Lower lobe of right lung (tissue), 2 donors: Measurements from ENCODE around the gene IFT81. TPM values are rescaled to one million over a fixed set of nuclear protein-coding genes. Genes with fewer than 3 reads are reported as not detected.
A peak's percentile ranks its signal among the peaks of the same experiment; 100 is the strongest.

ENCODE experiments used
- ATAC-seq, 2 donors: fragments of 200-7000 bp; cut with Tn5 transposase; one replicate each; pipeline ENCODE4 v1.9.1; 2020 to 2022; ENCODE audit warnings: mild to moderate bottlenecking in 2 of 2, moderate library complexity in 2 of 2
- DNase-seq: peaks from one replicate; pipeline ENCODE4 v3.0.0-alpha.2; 2020
- H3K27ac ChIP-seq: fragments of 200-600 bp; one replicate; pipeline ENCODE4 v1.8.0; 2022
- H3K27me3 ChIP-seq: fragments of 200-600 bp; one replicate; pipeline ENCODE4 v1.8.0; 2022; ENCODE audit warnings: low read depth
- H3K36me3 ChIP-seq: fragments of 200-600 bp; one replicate; pipeline ENCODE4 v1.8.0; 2022; ENCODE audit warnings: mild to moderate bottlenecking
- H3K4me1 ChIP-seq: fragments of 200-600 bp; one replicate; pipeline ENCODE4 v1.8.0; 2022
- H3K4me3 ChIP-seq: fragments of 200-600 bp; one replicate; pipeline ENCODE4 v1.8.0; 2022; ENCODE audit warnings: mild to moderate bottlenecking
- H3K9me3 ChIP-seq: fragments of 200-600 bp; one replicate; pipeline ENCODE4 v1.8.0; 2022
- intact Hi-C: fragments of 100-400 bp; cut with DNase I; formaldehyde crosslinking; loops from one replicate; pipeline ENCODE4 v1.11.0; 2022
- total RNA-seq: library from RNA; stranded (reverse); fragmentation: NEBNext Ultra II Directional; extraction: Animal tissue kit (Norgen Biotek cat#: 25700); gene quantifications from one replicate; pipeline ENCODE4 v1.2.1, GENCODE V29; 2021
- TF ChIP-seq, protein P1 (sequence below): fragments of 200-600 bp; IDR thresholded peaks from one replicate; pipeline ENCODE4 v1.8.0; 2022; ENCODE audit warnings: antibody characterized with exemption, mild to moderate bottlenecking
- donor health status: DM: no; HTN: yes; CAD: no; lungs with severe emphysema.

The IFT81 gene
- total RNA-seq, 1 donor from 2014 or later, result 12.5 TPM

GRCh38 chr12:110105986-110106385, 18.2 kb upstream of the IFT81 start:
- TF ChIP-seq, protein P1, sequence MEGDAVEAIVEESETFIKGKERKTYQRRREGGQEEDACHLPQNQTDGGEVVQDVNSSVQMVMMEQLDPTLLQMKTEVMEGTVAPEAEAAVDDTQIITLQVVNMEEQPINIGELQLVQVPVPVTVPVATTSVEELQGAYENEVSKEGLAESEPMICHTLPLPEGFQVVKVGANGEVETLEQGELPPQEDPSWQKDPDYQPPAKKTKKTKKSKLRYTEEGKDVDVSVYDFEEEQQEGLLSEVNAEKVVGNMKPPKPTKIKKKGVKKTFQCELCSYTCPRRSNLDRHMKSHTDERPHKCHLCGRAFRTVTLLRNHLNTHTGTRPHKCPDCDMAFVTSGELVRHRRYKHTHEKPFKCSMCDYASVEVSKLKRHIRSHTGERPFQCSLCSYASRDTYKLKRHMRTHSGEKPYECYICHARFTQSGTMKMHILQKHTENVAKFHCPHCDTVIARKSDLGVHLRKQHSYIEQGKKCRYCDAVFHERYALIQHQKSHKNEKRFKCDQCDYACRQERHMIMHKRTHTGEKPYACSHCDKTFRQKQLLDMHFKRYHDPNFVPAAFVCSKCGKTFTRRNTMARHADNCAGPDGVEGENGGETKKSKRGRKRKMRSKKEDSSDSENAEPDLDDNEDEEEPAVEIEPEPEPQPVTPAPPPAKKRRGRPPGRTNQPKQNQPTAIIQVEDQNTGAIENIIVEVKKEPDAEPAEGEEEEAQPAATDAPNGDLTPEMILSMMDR, result no peak
- Histone ChIP-seq H3K4me1 (peaks cover 29% of the 10 kb centered on the region), H3K27ac (no peak overlapping the region), H3K36me3 (no peaks in the 10 kb centered on the region), H3K27me3 (no peaks in the 10 kb centered on the region), H3K4me3 (no peak overlapping the region), H3K9me3 (no peaks in the 10 kb centered on the region)
- DNase-seq, result no peak
- intact Hi-C loops, result no loop called here
- no peak for ATAC-seq

- DNase-seq (no peak), ATAC-seq (no peak)
- Histone ChIP-seq H3K9me3 (no peaks in the 10 kb centered on the region), H3K36me3 (no peaks in the 10 kb centered on the region), H3K27ac (peak overlapping the region; percentile 75), H3K4me3 (no peak overlapping the region), H3K4me1 (peaks cover 38% of the 10 kb centered on the region), H3K27me3 (no peaks in the 10 kb centered on the region)
- intact Hi-C loops, result no loop called here
- TF ChIP-seq, protein P1, result no peak
These were observed 16.5 kb upstream of the IFT81 start for GRCh38 chr12:110107369-110108281.

DNA sequence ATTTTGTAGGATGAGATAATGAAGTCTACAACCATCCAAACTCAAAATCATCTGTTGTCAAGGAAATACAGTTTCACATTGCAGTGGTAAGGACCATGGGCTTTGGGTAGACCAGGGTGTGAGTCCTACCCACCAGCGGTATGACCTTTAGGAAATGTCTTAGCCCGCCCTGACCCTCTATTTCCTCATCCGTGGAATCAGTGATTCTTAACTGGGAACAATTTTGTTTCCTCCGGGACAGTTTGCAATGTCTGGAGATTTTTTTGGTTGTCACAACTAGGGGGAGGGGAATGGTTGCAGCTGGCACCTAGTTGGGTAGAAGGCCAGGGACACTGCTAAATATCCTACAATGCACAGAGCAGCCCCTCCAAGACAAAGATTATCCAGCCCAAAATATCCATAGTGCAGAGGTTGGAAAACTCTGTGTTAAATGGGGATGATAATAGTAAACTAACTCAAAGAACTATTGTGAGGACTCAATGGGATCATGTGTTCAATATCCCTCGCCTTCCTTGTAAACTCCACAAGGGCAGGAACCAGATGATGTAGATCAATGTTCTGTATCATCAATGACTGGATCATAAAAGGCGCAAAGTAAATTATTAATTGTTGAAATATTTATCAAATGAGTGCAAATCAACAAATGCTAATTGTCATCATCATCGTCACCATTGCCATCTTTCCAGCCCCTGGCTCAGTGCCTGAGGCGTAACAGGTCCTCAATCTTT, 15.7 kb upstream of the IFT81 start:
- intact Hi-C loops, result no loop called here
- ATAC-seq (peak in 1 of 2 donors; percentile 6), DNase-seq (no peak)
- TF ChIP-seq, protein P1, result no peak
- H3K27ac ChIP-seq, result peak overlapping the region; percentile 75
- no peaks in the 10 kb centered on the region for H3K36me3 ChIP-seq
- no peaks in the 10 kb centered on the region for H3K27me3 ChIP-seq
- H3K4me1 ChIP-seq, result peaks cover 38% of the 10 kb centered on the region
- no peaks in the 10 kb centered on the region for H3K9me3 ChIP-seq
- no peak overlapping the region for H3K4me3 ChIP-seq

DNA sequence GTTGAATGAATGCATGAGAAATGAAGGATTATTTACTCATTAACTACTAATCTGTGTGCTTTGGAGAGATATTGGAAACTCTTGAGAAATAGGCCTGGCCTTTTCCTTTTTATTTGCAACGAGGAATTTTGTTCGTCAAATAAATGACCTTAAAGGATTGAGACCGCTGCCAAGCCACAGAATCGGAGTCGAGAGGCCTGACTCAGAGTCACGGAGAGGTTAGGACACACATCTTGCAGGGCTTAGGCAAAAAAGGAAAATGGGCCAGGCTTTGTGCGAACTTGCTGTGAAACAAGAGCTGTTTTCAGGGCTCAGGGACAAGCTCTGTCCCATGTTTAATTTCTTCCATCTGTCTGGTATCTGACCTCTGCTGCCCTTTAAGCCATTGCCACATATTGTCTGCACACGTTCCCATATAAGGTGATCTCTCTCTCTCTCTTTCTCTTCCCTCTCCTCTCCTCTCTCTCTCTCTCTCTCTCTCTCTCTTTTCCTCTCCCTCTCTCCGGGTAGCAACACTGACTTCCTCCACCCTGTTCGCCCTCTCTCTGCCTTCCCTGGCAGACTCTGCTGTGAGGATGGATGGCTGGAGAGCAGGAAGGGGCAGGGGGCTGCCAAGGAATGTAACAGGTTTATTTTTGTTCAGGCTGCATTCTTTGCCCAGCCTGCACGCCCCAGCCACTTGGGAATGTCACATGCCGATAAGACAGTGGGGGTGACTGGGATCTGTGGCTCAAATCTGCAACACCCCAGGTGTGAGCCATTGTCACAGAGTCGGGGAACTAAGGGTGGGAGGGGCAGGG, 14.9 kb upstream of the IFT81 start:
- peak overlapping the region; percentile 8 for H3K4me3 ChIP-seq

More for the DNA sequence above, 14.9 kb upstream of the IFT81 start:
- DNase-seq (peak; percentile 73), ATAC-seq (peak; percentile 87 to 92)
- Histone ChIP-seq H3K27me3 (no peaks in the 10 kb centered on the region), H3K4me1 (peaks cover 38% of the 10 kb centered on the region), H3K9me3 (no peaks in the 10 kb centered on the region), H3K27ac (peak overlapping the region; percentile 75), H3K36me3 (no peaks in the 10 kb centered on the region)
- intact Hi-C loops, result no loop called here
- TF ChIP-seq, protein P1, result no peak
